SK-N-MC (cell line): ENCODE results near the gene CES4A.

ENCODE experiments used
- DNase-seq: peaks from one replicate; pipeline ENCODE4 v3.0.0-alpha.2; 2011; ENCODE audit warnings: low read depth, low spot score
- H3K27ac ChIP-seq: fragments of 200-600 bp; sonication (generic); 2 replicates; pipeline ENCODE4 v1.5.1; 2016; ENCODE audit warnings: mixed run types
- H3K36me3 ChIP-seq: fragments of 200-600 bp; sonication (generic); 2 replicates; pipeline ENCODE4 v1.6.1; 2017; ENCODE audit warnings: antibody characterized with exemption, low read length, mixed read lengths; ENCODE audit not compliant: insufficient read depth
- H3K4me3 ChIP-seq: fragments of 200-600 bp; sonication (generic); 2 replicates; pipeline ENCODE4 v1.5.1; 2016
- H3K9ac ChIP-seq: fragments of 200-600 bp; sonication (generic); 2 replicates; pipeline ENCODE4 v1.8.0; 2017; ENCODE audit warnings: mixed run types, mixed read lengths; ENCODE audit not compliant: insufficient read length
- H3K9me3 ChIP-seq: fragments of 200-600 bp; sonication (generic); 2 replicates; pipeline ENCODE4 v1.6.1; 2017; ENCODE audit warnings: low read depth, mild to moderate bottlenecking, antibody characterized with exemption, low read length, moderate library complexity, mixed read lengths
- EZH2 ChIP-seq: fragments of 200-600 bp; sonication (generic); IDR thresholded peaks from one replicate; pipeline ENCODE4 v1.6.1; 2017; ENCODE audit warnings: antibody characterized with exemption
- FOXP2 ChIP-seq: optimal IDR thresholded peaks from 2 replicates; pipeline ENCODE3; 2011; ENCODE audit warnings: mild to moderate bottlenecking, moderate library complexity; ENCODE audit not compliant: insufficient read depth; ENCODE audit errors: extremely low read length, control extremely low read depth
- POLR2AphosphoS5 ChIP-seq: IDR thresholded peaks from 2 replicates; pipeline ENCODE4 v1.6.1; 2012; ENCODE audit warnings: mild to moderate bottlenecking, low read depth, low read length, borderline replicate concordance

Gene CES4A

DNA sequence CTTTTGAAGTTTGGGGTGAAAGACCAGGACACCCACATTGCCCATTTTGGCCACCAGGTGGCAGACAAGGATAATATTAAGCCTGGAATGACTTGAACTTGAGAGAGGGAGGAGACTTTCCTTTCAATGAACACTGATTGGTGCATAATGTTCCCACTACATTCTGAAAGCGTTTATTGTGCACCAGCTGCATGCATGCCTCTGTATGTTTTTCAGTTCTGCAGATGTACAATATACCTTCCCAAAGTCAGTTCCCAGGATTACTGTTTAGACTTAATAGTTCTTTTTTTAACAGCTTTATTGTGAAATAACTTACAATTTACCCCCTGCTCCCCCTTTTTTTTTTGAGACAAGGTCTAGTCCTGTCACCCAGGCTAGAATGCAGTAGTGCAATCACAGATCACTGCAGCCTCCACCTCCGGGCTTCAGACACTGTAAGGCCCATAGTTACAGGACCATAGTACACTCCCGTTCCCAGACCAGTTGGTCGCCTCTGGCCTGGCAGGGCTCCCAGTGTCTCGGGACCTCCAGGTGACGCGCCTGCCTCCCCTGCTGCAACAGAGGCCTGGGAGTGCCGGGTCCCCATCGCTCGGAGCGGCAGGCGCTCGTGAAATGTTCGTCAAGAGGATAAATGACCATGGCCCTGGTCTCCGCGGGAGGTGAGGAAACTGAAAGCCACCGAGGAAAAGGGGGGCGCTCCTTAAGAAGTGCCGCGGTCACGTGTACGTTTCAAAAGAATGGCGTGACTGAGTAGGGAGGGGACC, 40.9 kb upstream of the CES4A start:
- peak; percentile 40 for DNase-seq
- no peak overlapping the region for H3K27ac ChIP-seq
- no peak overlapping the region for H3K4me3 ChIP-seq
- TF ChIP-seq POLR2AphosphoS5 (no peak), FOXP2 (no peak), EZH2 (no peak)
- no peak overlapping the region for H3K9ac ChIP-seq
- H3K9me3 ChIP-seq: no peaks in the 10 kb centered on the region
- H3K36me3 ChIP-seq: no peaks in the 10 kb centered on the region

GRCh38 chr16:66948134-66948836, 40.1 kb upstream of the CES4A start:
- DNase-seq: no peak
- Histone ChIP-seq H3K4me3 (no peak overlapping the region), H3K9me3 (no peaks in the 10 kb centered on the region), H3K36me3 (no peaks in the 10 kb centered on the region), H3K9ac (no peak overlapping the region), H3K27ac (no peak overlapping the region)
- TF ChIP-seq FOXP2: no peak
- no peak for TF ChIP-seq EZH2
- TF ChIP-seq POLR2AphosphoS5: no peak

- H3K36me3 ChIP-seq: no peaks in the 10 kb centered on the region
- DNase-seq: no peak
- H3K9me3 ChIP-seq: no peaks in the 10 kb centered on the region
- no peak overlapping the region for H3K27ac ChIP-seq
- no peak overlapping the region for H3K9ac ChIP-seq
- no peak overlapping the region for H3K4me3 ChIP-seq
- TF ChIP-seq POLR2AphosphoS5 (no peak), EZH2 (no peak), FOXP2 (no peak)
Observed at GRCh38 chr16:66948837-66949225, 39.6 kb upstream of the CES4A start.

- Histone ChIP-seq H3K27ac (no peak overlapping the region), H3K9ac (no peak overlapping the region)
- no peak for DNase-seq
Observed at GRCh38 chr16:66949472-66949871, 38.9 kb upstream of the CES4A start.

DNA sequence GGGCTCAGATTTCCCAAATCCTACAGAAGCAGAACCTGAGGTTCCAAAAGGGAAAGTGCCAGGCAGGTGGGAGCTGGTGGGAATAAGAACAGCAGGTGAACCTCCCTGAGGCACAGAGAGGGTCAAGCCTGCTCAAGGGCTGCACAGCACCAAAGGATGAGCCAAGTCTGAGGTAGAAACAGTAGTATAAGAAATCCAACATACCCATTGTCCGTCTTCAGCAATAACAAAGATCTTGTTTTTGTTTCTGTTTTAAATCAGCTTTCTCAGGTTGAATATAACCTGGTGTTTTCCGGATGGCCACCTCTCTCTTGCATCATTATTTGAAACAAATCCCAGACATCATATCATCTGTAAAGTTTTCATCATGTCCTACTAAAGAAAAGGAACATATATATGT, 38.0 kb upstream of the CES4A start:
- H3K36me3 ChIP-seq: no peaks in the 10 kb centered on the region
- no peak for TF ChIP-seq POLR2AphosphoS5
- TF ChIP-seq EZH2: no peak
- TF ChIP-seq FOXP2: no peak
- DNase-seq: no peak
- no peak overlapping the region for H3K4me3 ChIP-seq
- no peak overlapping the region for H3K9ac ChIP-seq
- H3K9me3 ChIP-seq: no peaks in the 10 kb centered on the region
- H3K27ac ChIP-seq: no peak overlapping the region

More at GRCh38 chr16:66949472-66949871, 38.9 kb upstream of the CES4A start:
- TF ChIP-seq EZH2: no peak
- Histone ChIP-seq H3K36me3 (no peaks in the 10 kb centered on the region), H3K9me3 (no peaks in the 10 kb centered on the region), H3K4me3 (no peak overlapping the region)

DNA sequence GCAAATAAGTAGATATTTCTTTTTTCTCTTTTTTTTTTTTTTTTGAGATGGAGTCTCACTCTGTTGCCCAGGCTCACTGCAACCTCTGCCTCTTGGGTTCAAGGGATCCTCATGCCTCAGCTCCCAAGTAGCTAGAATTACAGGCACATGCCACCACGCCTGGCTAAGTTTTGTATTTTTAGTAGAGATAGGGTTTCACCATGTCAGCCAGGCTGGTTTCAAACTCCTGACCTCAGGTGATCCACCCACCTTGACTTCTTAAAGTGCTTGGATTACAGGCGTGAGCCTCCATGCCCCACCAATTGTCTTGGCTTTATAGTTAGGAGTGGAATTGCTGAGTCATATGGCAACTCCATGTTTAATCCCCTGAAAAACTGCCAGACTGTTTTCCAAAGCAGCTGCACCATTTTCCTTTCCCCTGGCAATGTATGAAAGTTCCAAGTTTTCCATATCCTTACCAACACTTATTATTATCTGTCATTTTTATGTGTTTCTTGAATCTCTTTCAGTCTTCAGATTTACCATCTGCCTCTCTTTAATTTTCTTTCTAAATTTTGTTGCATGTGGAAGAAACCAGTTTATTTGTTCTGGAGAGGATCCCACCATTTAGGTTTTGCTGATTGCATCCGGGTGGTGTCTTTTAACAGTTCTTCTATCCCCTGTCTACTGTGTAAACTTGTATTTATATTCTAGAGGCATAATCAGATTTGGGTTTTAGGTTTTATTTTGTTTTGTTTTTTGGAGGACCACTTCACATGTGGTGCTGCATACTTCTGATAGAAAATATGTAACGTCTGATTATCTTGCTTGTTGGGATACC, 37.2 kb upstream of the CES4A start:
- no peaks in the 10 kb centered on the region for H3K36me3 ChIP-seq
- TF ChIP-seq FOXP2 (no peak), EZH2 (no peak), POLR2AphosphoS5 (no peak)
- no peak overlapping the region for H3K4me3 ChIP-seq
- H3K9me3 ChIP-seq: no peaks in the 10 kb centered on the region
- no peak for DNase-seq
- H3K27ac ChIP-seq: no peak overlapping the region
- no peak overlapping the region for H3K9ac ChIP-seq

DNA sequence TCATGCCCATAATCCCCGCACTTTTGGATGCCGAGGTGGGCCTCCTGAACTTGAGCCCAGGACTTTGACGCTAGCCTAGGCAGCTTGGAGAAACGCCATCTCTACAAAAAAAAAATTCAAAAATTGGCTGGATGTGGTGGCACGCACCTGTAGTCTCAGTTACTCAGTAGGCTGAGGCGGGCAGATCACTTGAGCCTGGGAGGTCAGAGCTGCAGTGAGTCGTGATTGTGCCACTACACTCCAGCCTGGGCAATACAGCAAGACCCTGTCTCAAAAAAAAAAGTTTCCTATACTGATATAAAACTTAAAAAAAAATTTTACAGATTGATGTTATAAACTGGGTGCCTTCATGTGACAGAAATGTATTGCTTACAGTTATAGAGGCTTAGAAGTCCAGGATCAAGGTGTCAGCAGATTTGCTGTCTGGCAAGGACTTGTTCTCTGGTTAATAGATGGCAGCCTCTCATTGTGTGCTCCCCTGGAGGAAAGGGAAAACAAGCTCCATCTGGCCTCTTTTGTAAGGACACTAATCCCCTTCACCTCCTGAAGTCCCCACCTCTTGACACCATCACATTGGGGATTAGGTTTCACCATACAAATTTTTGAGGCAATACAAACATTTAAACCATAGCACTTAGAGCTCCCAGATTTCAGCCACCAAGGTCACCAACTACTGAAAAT, 35.8 kb upstream of the CES4A start:
- no peak for DNase-seq
- Histone ChIP-seq H3K27ac (no peak overlapping the region), H3K36me3 (no peaks in the 10 kb centered on the region), H3K9ac (no peak overlapping the region), H3K9me3 (no peaks in the 10 kb centered on the region), H3K4me3 (no peak overlapping the region)
- no peak for TF ChIP-seq FOXP2
- TF ChIP-seq POLR2AphosphoS5: no peak
- no peak for TF ChIP-seq EZH2
